Germinal center (tissue), 1 donor: ENCODE results near the gene MFAP4.

Experiments
- DNase-seq: peaks from one replicate; pipeline ENCODE4 v3.0.0; 2012; ENCODE audit warnings: mixed read lengths, low spot score

The MFAP4 gene

DNA sequence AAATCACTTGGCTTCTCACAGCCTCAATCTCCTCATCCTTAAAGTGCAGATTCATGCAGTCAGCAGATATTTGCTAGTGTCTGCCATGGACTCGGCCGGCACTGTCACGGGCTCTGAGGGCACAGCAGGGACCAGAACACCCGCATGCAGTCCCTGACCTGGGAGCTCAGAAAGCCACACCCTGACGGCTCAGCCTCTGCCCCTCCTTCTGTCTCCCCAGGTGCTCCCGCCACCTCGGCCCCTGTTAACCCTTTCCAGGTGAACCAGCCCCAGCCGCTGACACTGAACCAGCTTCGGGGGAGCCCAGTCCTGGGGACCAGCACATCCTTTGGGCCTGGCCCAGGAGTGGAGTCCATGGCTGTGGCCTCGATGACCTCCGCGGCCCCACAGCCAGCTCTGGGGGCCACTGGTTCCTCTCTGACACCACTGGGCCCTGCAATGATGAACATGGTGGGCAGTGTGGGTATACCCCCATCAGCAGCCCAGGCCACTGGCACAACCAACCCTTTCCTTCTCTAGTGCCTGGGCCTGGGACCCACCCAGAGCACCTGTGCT, 53.2 kb downstream of the MFAP4 start:
- DNase-seq = no peak
